GM21515 (cell line): ENCODE measurements around the gene LMLN.
"Not testable (repeated sequence)": the region's sequence is repeated elsewhere in the genome, so short reads cannot be mapped to it uniquely, and the experiment has no call there.

ENCODE experiments used
- ATAC-seq: cut with Tn5 transposase; IDR thresholded peaks from one replicate; pipeline ENCODE4 v1.9.1; 2021; ENCODE audit not compliant: unreplicated experiment

LMLN gene

DNA sequence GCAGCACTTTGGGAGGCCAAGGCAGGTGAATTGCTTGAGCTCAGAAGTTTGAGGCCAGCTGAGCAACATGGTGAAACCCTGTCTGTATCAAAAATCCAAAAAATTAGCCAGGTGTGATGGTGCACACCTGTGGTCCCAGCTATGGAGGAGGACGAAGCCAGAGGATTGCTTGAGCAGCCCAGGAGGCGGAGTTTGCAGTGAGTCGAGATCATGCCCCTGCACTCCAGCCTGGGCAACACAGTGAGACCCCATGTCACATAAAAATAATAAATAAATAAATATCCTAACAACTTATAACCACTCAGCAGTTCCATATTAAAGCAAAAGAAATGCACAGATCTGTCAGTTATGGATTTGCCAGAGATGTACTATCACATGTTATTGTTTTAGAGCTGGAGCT lies 62.6 kb downstream of the LMLN start:
- ATAC-seq, result no peak

DNA sequence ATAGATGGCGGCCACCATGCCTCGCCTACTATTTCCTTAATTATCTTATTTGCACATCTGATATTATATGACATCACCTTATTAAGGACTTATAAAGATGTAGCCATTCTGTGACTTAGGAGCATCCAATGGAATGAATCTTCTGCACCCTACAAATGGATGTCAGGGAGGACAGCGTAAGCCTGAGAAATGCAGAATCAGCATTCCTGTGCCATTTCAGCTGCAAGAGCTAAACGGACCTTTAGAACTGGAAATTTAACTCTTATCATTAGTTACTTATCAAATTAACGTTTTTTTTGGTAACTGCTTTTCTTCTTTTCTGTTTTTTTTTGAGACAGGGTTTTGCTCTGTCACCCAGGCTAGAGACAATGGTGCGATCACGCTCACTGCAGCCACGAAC lies 65.6 kb downstream of the LMLN start:
- ATAC-seq, result no peak

DNA sequence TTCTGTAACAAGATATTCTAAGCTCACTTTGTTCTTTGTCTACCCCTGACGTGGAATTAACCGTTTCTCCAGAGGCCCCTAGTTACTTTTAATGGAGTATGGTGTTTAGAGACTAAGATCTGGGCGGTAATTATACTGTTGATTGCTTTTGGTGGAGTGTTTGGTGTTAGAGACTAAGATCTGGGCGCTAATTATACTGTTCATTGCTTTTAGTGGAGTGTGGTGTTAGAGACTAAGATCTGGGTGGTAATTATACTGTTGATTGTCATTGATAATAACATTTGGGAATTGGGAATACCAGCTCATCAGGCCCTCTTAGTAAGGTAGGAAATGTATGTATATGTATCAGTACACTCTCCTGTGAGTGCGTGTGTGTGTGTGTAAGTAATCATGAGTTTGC lies 66.6 kb downstream of the LMLN start:
- ATAC-seq, result no peak

DNA sequence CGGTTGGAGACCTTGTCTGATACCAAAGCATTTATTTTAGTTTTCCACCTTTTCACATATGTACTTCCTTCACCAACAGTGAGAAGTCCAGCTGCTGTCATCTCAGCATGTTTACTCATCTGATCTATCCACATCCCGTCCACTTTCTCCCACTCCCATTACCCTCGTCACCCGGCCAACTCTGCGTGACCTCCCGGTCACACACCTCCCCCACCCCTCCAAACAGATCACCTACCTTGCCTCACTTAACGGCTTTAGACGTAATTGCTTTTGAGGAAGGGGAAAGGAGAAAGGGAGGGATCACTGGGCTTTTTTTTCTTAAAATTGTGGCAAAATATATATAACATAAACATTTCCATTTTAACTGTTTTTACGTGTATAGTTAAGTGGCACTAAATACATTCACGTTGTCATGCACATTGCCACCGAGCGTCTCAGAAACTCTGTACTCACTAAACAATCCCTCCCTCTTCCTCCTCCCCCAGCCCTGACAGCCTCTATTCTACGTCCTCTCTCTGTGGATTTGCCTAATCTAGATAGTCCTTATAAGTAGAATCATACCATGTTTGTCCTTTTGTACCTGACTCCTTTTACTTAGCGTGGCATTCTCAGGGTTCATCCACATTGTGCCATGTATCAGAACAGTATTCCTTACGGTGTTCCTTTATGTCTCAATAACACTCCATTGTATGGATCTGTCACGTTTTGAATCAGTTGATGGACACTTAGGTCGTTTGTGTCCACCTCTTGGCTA lies 67.2 kb downstream of the LMLN start:
- ATAC-seq, result no peak

DNA sequence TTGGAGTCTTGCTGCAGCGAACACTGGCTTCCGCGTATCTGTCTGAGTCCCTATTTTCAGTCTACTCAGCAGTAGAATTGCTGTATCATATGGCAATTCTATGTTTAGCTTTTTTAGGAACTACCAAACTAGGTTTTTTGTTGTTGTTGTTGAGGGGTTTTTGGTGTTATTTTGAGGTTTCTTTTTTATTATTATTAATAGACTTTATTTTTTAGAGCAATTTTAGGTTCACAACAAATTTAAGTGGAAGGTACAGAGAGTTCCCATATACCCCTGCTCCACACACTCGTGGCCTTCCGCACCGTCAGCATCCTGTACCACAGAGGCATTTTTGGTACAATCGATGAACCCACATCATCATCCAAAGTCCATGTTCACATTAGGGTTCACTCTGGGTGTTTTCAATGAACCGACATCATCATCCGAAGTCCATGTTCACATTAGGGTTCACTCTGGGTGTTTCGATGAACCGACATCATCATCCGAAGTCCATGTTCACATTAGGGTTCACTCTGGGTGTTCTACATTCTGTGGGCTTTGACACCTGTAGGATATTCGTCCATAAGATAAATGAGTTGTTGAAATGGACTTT lies 67.9 kb downstream of the LMLN start:
- no peak for ATAC-seq

DNA sequence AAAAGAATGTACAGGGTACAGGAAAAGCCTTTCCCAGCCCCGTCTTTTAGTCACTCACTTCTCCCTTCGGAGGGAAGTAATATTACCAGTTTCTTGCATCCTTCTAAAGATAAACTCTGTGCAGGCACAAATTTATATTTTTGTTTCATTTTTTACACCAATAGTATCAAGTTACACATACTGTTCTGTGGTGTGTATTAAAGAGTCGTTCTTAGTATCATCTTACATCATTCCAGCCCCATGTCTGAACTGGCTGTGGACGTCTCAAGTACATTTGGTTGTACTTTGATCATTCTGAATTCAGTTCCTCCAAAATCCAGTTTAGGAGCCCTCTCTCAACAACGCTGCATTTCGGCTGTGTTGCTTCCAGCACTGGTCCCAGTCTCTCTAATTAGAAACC lies 68.7 kb downstream of the LMLN start:
- no peak for ATAC-seq

DNA sequence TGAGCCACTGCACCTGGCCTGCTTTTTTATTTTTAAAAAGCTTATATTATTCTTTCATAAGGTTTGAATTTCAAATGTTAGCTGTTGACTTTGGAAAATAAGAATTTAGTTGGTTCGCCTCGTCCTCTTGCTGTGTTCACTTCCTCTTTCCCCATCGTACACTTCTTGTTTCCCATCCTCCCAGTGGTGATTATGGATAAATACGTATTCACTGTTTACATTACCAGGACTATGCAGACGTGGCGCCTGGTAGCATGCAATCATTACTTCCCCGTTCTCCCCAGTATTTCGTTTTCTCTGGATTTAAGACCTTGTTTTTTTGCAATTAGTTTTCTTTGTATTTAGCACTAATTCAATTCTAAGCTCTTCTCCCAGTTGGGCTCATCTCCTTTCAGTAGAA lies 70.1 kb downstream of the LMLN start:
- ATAC-seq, result no peak

DNA sequence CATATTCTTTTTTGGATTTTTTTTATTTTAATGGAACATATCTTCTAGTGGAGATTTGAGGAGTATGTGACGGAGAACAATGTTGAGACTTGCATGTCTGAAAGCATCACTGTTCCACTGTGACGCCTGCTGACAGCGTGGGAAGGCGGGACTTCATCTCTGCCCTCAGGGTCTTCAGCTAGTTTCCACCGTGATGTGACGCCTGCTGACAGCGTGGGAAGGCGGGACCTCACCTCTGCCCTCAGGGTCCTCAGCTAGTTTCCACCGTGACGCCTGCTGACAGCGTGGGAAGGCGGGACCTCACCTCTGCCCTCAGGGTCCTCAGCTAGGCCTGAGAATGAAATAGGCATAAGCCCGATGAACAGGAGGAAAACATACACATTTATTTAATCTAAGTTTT lies 70.7 kb downstream of the LMLN start:
- no peak for ATAC-seq

DNA sequence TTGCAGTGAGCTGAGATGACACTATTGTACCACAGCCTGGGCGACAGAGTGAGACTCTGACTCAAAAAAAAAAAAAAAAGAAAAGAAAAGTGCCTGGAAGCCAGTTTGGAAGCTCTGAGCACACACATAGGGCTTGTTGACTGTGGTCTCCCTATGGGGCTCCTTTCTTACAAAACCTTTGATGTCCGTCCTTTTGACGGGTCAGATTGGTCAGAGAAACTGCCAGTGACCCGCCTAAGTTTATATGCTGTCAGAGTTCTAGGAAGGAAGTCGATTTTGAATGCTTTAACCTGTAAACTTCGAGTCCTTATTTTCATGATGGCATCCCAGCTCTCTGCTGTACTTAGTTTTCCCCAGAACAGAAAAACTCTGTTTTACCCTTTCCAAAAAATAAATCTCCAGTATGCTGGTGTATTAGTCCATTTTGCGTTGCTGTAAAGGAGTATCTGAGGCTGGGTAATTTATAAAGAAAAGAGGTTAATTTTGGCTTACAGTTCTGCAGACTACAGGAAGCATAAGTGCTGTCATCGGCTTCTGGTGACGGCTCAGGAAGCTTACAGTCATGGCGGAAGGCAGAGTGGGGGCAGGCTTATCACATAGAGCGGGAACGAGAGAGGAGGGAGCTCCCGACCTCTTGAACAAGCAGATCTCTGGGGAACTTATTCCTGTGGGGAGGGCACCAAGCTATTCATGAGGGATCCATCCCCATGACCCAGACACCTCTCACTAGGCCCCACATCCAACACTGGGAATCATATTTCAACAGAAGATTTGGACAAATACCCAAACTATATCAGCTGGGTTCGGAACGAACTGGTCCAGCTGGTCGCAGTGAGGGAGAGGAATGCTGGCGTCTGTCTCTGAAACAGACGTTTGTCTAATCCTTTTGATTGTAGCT lies 72.3 kb downstream of the LMLN start:
- ATAC-seq, result no peak

DNA sequence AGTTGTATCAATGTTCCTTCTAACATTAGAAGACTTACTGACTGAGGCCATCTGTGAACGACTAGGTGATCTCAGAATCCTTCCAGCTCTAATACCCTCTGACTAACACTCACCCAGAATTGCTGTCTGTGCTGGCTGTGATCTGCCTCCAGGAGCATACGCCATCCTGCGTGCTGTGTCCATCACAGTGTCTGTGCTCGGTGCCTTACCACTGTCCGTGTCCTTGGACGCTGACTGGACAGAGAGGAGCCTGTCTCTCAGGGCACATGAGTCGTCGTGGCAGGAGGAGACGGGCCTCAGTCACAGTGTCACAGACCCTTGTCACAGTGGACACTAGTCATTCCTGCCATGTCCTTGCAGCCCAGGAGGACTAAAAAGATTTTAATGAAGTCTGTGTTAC lies 83.1 kb downstream of the LMLN start:
- ATAC-seq, result no peak

DNA sequence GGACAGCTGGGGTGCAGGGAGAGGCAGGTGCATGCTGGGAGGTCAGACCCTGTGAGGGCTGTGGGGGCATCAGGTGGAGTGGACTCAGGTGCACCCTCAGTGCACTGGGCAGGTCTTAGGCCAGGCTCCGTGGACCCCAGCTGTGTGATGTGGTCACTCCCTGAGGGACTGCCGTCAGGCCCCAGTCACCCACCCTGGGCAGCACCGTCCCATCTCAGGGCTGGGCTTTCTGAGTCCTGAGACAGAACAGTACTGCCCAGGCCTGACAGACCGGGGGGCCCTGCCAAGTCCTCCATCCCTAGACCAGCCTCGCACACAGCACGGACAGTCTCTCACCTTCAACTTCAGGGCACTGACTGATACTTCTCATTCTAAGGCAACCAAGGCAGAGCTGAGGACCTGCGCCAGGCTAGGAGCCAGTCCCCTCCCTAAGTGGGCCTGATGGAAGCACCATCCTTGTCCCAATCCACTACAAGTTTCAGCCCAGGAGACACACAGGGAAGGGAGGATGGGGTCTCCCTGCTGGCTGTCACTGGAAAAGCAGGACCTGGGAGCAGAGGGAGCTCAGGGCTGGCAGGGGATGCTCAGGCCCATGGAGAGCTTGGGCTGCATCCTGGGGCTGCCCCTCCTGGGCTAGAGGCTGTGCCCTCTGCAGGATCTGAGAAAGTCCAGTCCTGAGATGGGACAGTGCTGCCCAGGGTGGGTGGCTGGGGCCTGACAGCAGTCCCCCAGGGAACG lies 86.3 kb downstream of the LMLN start:
- ATAC-seq, result no peak

DNA sequence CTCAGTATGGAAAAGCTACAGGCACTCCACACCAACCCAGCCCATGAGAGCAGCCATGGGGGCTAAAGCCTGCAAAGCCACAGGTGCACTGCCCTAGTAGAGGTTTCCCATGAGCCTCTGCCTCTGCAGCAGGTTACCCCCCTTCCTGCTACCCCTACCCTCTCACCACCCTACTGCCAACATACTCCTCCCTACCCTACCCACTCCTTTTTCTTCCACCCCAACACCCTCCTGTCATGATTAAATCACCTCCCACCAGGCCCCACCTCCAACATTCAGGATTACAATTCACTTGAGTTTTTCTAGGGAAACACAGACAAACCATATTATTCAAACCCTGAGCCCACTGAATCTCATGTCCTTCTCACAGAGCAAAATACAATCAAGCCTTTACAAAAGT lies 88.4 kb downstream of the LMLN start:
- ATAC-seq, result no peak

DNA sequence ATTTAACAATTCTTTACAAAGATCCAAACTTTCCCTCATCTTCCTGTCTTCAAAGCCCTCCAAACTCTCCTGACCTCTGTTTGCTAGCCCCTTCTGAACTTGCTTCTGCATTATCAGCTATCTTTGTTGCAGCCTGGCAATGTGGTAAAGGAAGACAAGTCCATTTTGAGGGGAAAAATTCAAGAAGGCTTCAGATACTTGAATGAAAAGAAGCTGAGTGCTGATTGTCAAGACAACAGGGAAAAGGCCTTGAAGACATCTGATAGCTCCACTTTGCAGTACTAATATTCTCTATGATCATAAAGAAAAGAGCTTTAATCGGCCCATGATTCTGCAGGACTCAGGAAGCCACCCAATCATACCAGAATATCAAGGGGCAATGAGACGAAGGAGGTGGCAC lies 91.8 kb downstream of the LMLN start:
- ATAC-seq, result no peak

DNA sequence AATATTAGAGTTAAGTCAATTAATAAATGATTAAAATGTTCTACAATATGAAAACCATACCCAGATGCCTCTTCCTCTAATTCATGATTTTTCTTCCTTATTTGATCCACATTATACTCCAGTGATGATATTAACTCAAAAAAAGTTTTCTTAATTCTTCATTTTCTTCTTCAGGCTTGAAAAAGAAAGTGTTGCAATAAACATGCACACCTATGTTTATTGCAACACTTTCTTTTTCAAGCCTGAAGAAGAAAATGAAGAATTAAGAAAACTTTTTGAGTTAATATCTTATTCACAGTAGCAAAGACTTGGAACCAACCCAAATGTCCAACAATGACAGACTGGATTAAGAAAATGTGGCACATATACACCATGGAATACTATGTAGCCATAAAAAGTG lies 93.4 kb downstream of the LMLN start:
- ATAC-seq, result not testable (repeated sequence)

DNA sequence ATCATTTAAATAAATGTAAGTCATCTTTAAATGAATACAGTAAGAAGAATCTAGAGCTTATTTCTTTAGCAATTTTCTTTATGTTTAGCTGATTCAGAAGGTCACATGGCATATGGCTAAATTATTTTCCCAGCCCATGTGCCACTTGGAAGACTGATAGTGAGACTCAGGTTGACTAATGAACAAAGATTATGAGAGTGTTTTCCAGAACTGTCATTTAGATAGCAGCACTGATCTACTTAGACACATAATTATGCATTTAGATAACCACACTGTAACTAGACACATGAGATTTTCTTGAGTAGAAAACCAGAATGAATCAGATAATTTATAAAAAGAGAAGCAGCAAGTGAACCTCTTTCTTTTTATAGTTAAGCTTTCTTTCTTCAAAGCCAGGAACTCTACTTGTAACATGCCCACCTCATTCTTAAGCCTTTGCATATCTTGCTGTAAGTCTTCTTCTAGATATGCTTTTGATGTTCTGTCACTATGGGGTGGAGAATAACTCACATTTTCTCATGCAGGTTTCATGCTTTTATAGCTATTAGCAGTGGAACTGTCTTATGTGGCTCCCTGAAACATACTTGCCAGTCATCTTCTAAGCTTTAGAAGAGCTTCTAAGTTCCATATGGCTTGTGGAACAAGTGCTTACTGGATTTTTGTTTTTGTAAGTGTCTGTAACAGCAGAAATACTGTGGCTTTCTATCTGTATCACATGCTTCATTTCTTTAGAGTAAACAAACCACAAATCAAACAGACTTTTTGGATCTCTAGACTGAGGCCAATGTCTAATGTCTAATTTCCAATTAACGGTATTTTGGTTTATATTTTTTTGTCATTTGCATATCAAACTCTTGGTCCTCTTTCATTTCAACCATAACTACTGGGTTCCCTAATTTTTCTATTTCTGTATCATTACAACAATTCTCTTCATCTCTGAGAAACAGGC lies 101.4 kb downstream of the LMLN start:
- no peak for ATAC-seq

DNA sequence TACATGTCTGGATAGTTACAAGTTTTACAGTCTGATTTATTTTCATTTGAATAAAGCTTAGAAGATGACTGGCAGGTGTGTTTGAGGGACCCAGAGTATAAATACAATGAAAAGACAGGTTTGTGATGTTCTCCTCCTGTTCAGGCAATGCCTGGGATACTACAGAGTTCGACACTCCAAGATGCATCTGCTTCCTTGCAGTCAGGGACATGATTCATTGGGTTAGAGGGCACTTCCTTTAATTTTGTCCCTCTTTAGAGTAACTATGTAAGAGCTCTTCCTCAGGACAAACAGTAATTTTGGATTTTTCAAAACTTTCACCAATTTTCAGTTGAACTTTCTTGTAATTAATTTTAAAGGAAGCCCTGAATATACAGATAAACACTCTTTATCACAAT lies 102.0 kb downstream of the LMLN start:
- no peak for ATAC-seq

DNA sequence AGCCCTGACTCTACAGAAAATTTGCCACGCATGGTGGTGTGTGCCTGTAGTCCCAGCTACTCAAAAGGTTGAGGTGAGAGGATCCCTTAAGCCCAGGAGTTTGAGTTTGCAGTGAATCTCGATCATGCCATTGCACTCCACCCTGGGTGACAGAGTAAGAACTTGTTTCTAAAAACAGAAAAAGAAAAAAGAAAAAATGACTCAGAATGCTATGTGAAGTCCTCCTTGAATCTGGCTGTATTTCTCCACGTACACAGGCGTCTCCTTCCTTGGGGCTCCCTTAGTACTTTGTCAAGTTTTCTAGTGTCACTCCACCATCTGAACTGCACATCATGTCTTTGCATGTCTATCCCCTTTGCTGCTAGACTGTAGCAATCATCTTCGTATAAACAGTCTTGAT lies 104.4 kb downstream of the LMLN start:
- ATAC-seq, result no peak

DNA sequence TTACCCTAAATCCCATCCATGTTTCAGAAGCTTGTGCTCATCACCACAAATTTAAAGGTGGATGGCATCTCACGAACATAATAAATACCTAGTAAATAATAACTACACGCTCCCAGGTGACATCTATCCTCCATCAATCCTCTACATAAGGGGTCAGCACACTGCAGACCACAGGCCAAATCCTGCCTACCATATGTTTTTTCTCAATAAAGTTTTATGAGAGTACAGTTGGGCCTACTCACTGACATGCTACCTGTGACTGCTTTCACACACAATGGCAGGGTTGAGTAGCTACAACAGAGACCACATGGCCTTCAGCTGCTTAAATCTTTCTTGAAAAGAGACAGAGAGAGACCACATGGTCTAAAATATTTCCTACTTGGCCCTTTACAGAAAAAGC lies 105.9 kb downstream of the LMLN start:
- ATAC-seq, result no peak

DNA sequence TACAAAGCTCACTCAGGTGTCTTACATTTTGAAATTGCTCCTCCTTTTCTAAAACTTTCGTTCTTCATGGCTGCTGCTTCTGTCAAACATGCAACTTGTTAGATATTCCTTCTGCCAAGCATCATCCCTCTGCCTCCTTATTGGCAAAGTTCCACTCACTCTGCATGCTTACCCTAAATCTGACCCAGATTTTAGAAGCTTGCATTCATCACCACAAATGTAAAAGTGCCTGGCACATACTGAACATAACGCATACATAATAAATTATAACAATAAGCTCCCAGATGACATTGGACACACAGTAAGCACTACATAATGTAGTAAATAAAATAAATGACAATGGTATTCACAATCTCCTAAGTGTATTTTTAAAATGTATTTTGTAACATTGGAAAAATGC lies 107.4 kb downstream of the LMLN start:
- no peak for ATAC-seq

DNA sequence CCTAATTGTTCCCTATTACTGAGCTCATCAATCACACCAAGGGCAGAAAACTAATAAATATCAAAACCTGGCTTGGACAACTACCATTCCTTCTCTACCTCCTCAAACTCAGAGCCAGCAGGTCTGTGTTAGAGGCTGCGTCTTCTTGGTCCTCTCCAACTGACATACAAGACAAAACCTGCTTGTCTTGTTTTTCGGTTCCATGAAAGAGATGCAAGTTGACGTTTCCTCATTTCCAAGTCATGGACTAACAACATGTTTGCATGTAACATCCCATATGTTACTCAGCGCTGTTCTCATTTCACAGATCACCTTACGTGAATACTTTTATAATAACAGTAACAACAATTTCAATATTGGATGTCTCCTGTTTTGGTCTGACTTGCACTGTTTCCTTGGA lies 110.9 kb downstream of the LMLN start:
- no peak for ATAC-seq
